Adipose tissue (tissue), 3 donors: ENCODE results near the gene DLG5. TPM values are rescaled to one million over a fixed set of nuclear protein-coding genes. Genes with fewer than 3 reads are reported as not detected.

ENCODE experiments used
- H3K27ac ChIP-seq: one replicate; pipeline ENCODE4 v1.5.1; 2013; ENCODE audit warnings: low read depth, low read length
- WGBS, 3 donors: extraction: QIAGEN DNeasy Blood & Tissue Kit; methylation state at CpG; one replicate each; pipeline ENCODE4 v1.1.7; 2013; 5-methylcytosine and 5-hydroxymethylcytosine counted together
- polyA plus RNA-seq, 3 donors: library from polyadenylated mRNA; stranded (reverse); fragments of 200-250 nt; gene quantifications; one replicate each; pipeline ENCODE4 v1.2.3, GENCODE V29; 2013
- donor health status: healthy with polysubstance abuse.
- donor health status: Bipolar disorder and iron deficiency.
- donor health status: healthy.

DLG5 gene
- polyA plus RNA-seq, 3 donors = 10.2 to 17.2 (median 14.1) TPM

DNA sequence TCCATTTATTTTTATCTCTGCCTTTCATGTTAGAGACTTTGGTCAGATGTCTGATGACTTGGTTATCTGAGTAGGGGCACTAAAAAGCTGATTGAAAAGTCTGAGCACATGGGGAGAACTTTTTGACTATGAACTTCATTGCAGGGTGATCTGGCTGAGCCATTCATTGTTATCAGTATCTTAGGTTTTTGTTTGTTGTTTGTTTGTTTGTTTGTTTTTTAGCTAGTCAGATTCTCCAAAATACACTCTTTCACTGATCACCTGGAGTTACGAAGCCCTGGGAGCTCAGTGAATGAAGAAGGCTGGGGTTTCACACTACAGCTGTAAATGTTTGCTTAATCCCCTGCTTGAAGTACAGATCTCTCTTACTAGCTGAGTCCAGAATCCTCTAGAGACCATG lies 28.6 kb upstream of the DLG5 start:
- no peak overlapping the region for H3K27ac ChIP-seq
- 57 to 86% (median 83%) methylated on average over 1 of the region's 1 CpG for WGBS, 3 donors

DNA sequence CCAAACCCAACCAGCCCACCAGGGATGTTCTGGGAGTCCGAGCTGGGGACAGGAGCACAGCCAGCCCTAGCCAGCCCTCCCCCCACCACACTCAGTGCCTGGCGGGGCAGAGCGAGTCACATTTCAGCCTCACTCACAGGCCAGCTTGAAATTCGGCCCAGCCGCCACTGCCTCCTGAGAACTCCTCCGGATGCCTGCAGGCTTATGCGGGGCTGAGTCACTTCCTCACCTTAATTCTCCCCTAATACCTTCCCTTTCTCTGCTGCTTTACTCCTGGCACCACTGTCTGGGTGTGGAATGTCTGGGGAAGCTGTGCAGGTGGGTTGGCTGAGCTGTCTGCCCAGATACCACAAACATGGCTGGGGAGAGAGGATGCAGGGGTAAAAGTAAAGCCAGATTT lies 22.6 kb upstream of the DLG5 start:
- WGBS, 3 donors = 24 to 46% (median 34%) methylated on average over 7 of the region's 7 CpGs
- H3K27ac ChIP-seq = no peak overlapping the region

DNA sequence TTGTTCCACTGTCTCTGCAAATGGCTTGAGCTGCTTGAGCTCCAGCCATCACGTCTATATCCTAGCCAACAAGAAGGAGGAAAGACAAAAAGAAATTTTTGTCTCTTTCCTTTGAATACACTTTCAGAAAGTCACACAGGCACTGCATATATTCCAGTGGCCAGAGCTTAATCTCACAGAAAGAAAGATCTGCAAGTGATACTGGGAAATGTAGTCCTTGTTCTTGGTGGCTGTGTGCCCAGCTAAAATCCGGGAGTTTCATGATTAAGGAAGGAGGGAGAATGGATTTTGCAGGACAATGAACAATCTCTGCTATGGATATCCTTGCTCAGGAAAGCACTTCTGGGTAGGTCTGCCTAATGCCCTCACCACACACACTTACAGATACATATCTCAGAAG lies 19.5 kb upstream of the DLG5 start:
- WGBS, 3 donors = 28 to 58% (median 48%) methylated on average over 2 of the region's 2 CpGs
- H3K27ac ChIP-seq = no peak overlapping the region

GRCh38 chr10:77944519-77944918 lies 18.0 kb upstream of the DLG5 start:
- 36 to 50% (median 36%) methylated on average over 4 of the region's 4 CpGs for WGBS, 3 donors
- no peak overlapping the region for H3K27ac ChIP-seq

- WGBS, 3 donors = 52 to 59% (median 59%) methylated on average over 8 of the region's 8 CpGs
- H3K27ac ChIP-seq = no peak overlapping the region
Measured at GRCh38 chr10:77943121-77943901, 16.8 kb upstream of the DLG5 start.

DNA sequence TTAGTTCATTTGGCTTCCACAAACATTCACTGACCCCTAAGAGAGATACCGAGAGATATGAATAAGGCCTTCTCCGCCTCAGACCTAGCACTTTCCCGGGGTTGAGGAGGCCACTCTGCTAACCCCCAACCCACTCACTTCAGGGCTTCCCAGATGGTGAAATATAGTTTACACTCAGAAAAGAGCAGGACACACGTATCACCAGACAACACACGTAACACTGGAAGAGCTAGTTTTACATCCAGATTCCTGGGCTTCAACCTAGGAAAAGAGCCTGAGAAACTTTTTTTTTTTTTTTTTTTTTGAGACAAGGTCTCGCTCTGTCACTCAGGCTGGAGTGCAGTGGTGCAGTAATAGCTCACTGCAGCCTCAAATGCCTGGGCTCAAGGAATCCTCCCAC lies 15.2 kb upstream of the DLG5 start:
- WGBS, 3 donors = 89 to 93% (median 92%) methylated on average over 6 of the region's 6 CpGs
- no peak overlapping the region for H3K27ac ChIP-seq

DNA sequence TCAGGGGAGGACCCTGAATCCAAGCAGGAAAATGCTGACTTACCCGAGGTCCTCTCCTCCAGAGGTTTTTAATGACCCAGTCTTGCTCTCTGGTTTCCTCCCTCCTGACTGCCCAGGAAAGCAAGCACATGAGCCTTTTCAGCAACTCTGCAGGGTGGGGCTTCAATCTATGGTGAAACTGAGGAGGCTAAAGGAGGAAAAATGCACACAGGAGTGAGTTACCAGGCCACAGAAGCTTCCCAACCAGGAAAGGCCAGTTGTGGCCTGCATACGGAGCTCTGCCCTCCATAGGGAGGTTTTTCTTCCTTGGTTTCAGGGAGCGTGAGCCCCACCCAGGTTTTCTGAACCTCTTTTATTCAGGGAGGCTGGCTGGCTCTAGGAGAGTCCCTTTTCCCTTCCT lies 14.1 kb upstream of the DLG5 start:
- 65 to 82% (median 72%) methylated on average over 3 of the region's 3 CpGs for WGBS, 3 donors
- H3K27ac ChIP-seq = no peak overlapping the region

- WGBS, 3 donors = 87 to 95% (median 94%) methylated on average over 2 of the region's 2 CpGs
- no peak overlapping the region for H3K27ac ChIP-seq
Measured at GRCh38 chr10:77940225-77940624, 13.7 kb upstream of the DLG5 start.

GRCh38 chr10:77939561-77940001 lies 13.0 kb upstream of the DLG5 start:
- H3K27ac ChIP-seq = no peak overlapping the region
- WGBS, 3 donors = 27 to 40% (median 30%) methylated on average over 3 of the region's 3 CpGs

GRCh38 chr10:77936697-77937567 lies 10.4 kb upstream of the DLG5 start:
- 87 to 94% (median 90%) methylated on average over 3 of the region's 3 CpGs for WGBS, 3 donors

DNA sequence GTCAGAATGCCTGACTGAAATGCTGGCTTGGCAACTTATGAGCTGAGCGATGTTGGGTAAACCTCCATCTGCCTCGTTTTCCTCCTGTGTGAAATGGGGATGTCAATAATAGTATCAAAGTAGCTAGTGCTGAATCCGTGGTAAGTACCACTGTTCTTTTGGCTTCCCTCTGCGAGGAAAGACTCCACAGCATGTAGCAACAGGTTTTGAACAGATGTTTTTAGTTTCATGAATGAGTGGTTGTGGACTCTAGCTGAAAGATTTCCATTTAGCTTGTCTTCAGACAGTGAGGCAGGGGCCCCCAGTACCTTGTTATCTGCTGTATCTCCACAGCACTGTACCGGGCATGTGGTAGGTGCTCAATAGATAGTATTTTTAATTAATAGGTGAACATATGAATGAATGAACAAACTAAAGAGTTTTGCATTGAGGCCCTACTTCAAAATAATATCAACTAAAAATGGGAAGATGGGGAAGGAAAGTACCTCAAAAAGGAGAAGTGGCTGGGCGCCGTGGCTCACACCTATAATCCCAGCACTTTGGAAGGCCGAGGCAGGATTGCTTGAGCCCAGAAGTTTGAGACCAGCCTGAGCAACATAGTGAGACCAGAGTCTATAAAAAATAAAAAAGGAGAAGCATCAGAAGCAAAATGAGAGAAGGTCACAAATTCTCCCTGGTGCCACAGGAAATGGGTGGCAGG lies 5.6 kb upstream of the DLG5 start:
- no peak overlapping the region for H3K27ac ChIP-seq
- WGBS, 3 donors = 78 to 84% (median 79%) methylated on average over 8 of the region's 8 CpGs

More at GRCh38 chr10:77936697-77937567, 10.4 kb upstream of the DLG5 start:
- no peak overlapping the region for H3K27ac ChIP-seq

- no peak overlapping the region for H3K27ac ChIP-seq
- WGBS, 3 donors = 25 to 30% (median 26%) methylated on average over 20 of the region's 20 CpGs
Measured at GRCh38 chr10:77927402-77928246, 1.1 kb upstream of the DLG5 start.

DNA sequence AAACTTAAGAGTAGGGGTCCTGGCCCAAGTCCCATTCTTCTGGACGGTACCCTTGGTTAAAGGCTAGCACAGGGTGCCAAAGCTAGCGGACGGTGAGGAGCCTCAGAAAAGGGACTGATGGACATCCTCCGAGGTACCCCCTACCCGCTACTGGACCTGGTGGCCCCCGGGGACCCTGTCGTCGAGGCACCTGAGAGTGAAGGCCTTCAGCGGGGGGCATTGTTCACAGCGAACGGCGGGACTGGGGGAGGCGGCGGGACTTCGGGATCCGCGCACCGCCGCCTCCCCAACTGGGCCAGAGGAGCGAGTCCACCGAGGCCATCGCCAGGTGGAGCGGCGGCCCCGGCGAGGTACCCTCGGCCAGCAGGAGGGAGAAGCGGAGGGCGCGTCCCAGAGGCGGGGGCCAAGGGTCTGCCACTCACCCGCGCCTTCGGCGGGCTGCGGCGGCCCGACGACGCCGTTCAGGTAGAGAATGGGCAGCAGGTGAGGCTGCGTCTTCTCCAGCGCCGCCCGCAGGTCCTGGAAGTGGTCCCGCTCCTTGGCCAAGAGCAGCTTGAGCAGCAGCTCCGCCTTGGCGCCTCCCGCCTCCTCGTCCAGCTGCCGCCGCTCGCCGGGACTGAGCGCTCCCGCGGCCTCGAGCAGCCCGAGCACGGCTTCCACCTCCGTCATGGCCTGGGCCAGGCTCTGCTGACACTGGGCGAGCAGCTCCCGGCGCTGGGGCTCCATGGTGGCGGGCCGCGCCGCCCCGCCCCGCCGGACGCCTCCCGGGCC lies 575 bp downstream of the DLG5 start:
- 1% methylated on average over 56 to 73 of the region's 73 CpGs for WGBS, 3 donors

DNA sequence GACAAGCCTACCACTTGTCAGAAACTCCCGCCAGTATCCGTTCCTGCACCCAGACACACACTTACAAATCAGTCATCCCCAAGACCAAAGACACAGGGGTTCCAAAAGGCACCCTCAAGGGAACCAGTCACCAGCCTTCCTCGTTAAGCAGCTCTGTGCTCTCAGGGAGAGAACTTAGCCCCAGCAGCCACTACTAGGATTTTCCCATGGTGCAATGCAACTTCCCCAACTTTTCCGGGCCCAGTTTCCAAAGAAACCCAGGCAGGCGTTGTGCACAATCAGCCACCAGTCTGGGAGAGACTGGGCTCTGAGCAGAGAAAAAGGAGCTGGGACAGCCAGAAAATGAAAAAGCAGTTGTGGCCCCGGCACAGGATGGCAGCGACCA lies 1.2 kb downstream of the DLG5 start:
- 15 to 22% (median 21%) methylated on average over 7 of the region's 7 CpGs for WGBS, 3 donors
- H3K27ac ChIP-seq = no peak overlapping the region

More for the DNA sequence above, 575 bp downstream of the DLG5 start:
- no peak overlapping the region for H3K27ac ChIP-seq

- WGBS, 3 donors = 76 to 86% (median 85%) methylated on average over 8 of the region's 8 CpGs
- H3K27ac ChIP-seq = no peak overlapping the region
Measured at GRCh38 chr10:77922566-77923179, 3.9 kb downstream of the DLG5 start.

GRCh38 chr10:77922055-77922454 lies 4.5 kb downstream of the DLG5 start:
- no peak overlapping the region for H3K27ac ChIP-seq
- 96 to 97% (median 96%) methylated on average over 5 of the region's 5 CpGs for WGBS, 3 donors

GRCh38 chr10:77921395-77921794 lies 5.2 kb downstream of the DLG5 start:
- no peak overlapping the region for H3K27ac ChIP-seq
- WGBS, 3 donors = 71 to 94% (median 86%) methylated on average over 7 of the region's 7 CpGs
